Mucosa of stomach (tissue), 1 donor: ENCODE results near the gene ABCD4.

ENCODE experiments used
- H3K27me3 ChIP-seq: one replicate; pipeline ENCODE4 v1.7.0; 2013; ENCODE audit warnings: mild to moderate bottlenecking, low read length; ENCODE audit not compliant: control insufficient read depth, insufficient read depth
- H3K36me3 ChIP-seq: one replicate; pipeline ENCODE4 v1.7.0; 2013; ENCODE audit warnings: low read length; ENCODE audit not compliant: control insufficient read depth, insufficient read depth
- H3K4me1 ChIP-seq: one replicate; pipeline ENCODE4 v1.7.0; 2013; ENCODE audit warnings: mild to moderate bottlenecking, low read length; ENCODE audit not compliant: control insufficient read depth, insufficient read depth
- H3K4me3 ChIP-seq: one replicate; pipeline ENCODE4 v1.7.0; 2013; ENCODE audit warnings: low read length
- H3K9ac ChIP-seq: one replicate; pipeline ENCODE4 v1.7.0; 2013; ENCODE audit warnings: mild to moderate bottlenecking, low read length, moderate library complexity
- H3K9me3 ChIP-seq: one replicate; pipeline ENCODE4 v1.7.0; 2013; ENCODE audit warnings: mild to moderate bottlenecking, low read length, moderate library complexity; ENCODE audit not compliant: control insufficient read depth
- donor health status: Pancreatic carcinoma.

The ABCD4 gene

GRCh38 chr14:74267588-74267987, 35.1 kb downstream of the ABCD4 start:
- H3K9ac ChIP-seq: no peak overlapping the region
- H3K4me1 ChIP-seq: no peaks in the 10 kb centered on the region
- no peaks in the 10 kb centered on the region for H3K36me3 ChIP-seq
- no peak overlapping the region for H3K4me3 ChIP-seq
- no peaks in the 10 kb centered on the region for H3K27me3 ChIP-seq
- no peaks in the 10 kb centered on the region for H3K9me3 ChIP-seq

DNA sequence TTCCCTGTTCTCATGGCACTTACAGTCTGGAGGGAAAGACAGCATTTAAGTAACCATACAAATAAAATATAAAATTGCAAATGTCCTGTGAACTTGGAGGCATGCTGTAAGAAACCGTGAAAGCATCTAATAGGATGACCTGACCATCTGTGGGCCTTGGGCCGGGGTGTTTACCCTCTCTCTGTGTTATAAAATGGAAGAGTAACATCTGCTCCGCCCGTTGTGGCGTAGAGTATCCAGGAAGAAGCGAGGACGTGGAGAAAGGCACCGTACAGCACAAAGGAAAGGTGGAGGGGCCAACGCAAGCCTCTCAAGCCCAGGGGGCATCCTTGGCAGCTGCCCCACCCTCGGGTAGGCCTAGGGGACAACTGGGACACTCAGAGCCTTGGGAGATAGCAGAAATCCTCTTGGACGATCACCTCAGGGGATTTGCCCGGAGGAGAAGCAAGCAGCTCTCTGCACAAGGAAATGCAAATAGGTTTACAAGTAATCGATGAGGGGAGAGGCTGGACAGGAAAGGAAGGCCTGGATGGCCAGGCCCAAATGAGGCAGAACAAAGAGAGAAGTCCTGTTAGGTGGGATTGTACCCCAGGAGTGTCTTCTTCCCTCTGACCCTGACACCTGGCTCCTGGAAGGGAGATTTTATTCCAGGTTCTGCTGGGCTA, 37.3 kb downstream of the ABCD4 start:
- H3K4me1 ChIP-seq: no peaks in the 10 kb centered on the region
- no peak overlapping the region for H3K4me3 ChIP-seq
- no peaks in the 10 kb centered on the region for H3K36me3 ChIP-seq
- no peak overlapping the region for H3K9ac ChIP-seq
- no peaks in the 10 kb centered on the region for H3K9me3 ChIP-seq
- no peaks in the 10 kb centered on the region for H3K27me3 ChIP-seq

DNA sequence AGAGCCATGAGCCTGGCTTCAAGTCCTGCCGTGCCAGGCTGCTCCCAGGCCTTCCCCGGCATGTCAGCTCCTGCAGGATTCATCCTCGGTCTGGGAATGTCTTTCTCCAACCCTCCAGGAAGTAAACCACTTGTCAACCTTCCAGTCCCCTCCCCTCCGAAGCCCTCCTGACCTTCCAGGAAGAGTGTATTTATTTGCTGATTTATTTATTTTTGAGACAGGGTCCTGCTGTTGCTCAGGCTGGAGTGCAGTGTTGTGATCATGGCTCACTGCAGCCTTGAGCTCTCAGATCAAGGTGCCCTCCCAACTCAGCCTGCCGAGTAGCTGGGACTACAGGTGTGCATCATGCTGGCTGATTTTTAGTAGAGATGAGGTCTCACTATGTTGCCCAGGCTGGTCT, 38.8 kb downstream of the ABCD4 start:
- Histone ChIP-seq H3K4me3 (no peak overlapping the region), H3K9me3 (no peaks in the 10 kb centered on the region)

DNA sequence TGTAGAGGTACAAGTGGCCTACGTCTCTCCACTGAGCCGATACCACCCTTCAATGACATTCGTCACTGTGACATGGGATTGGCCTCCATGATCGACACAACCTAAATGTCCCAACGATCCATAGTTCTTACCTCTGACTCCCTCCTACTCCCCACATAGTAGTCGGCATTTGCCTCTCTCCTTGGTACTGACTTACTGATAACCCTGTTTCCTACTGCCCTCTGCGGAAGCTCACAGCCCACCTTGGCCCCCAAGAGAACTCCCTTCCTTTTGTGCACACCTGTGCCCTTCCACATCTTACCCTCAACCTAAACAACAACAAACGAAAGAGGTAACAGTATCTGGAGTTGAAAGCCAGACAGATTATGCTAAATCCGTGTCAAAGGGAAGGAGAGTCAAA, 39.6 kb downstream of the ABCD4 start:
- H3K4me3 ChIP-seq: no peak overlapping the region

More for the DNA sequence above, 38.8 kb downstream of the ABCD4 start:
- Histone ChIP-seq H3K9ac (no peak overlapping the region), H3K27me3 (peaks cover 6% of the 10 kb centered on the region), H3K4me1 (no peaks in the 10 kb centered on the region), H3K36me3 (no peaks in the 10 kb centered on the region)

GRCh38 chr14:74262076-74262475, 40.7 kb downstream of the ABCD4 start:
- no peaks in the 10 kb centered on the region for H3K9me3 ChIP-seq
- peaks cover 22% of the 10 kb centered on the region for H3K27me3 ChIP-seq
- peaks cover 3% of the 10 kb centered on the region for H3K4me1 ChIP-seq
- H3K36me3 ChIP-seq: no peaks in the 10 kb centered on the region
- H3K4me3 ChIP-seq: no peak overlapping the region
- no peak overlapping the region for H3K9ac ChIP-seq

More for the DNA sequence above, 39.6 kb downstream of the ABCD4 start:
- H3K9me3 ChIP-seq: no peaks in the 10 kb centered on the region
- peaks cover 13% of the 10 kb centered on the region for H3K27me3 ChIP-seq
- H3K9ac ChIP-seq: no peak overlapping the region
- no peaks in the 10 kb centered on the region for H3K4me1 ChIP-seq
- H3K36me3 ChIP-seq: no peaks in the 10 kb centered on the region

DNA sequence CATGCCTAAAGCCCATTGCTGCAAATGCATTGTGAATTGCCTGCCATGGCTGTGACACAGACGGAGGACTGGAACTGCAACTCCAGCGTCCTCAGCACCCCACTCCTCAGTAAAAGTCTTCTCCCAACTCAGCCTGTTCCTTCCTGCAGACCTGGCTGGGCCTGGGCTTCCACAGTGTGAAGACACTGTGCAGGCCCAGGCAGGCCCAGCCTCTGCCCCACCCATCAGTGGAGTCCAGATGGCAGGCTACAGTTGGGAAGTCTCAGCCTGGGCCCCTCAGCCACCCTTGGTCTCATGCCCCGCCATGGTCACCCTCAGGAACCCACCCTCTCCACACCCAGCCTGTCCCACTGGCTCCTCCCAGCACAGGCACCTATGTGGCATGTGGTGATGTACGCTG, 41.4 kb downstream of the ABCD4 start:
- Histone ChIP-seq H3K27me3 (peaks cover 25% of the 10 kb centered on the region), H3K4me3 (no peak overlapping the region), H3K9ac (no peak overlapping the region), H3K36me3 (no peaks in the 10 kb centered on the region), H3K4me1 (peaks cover 5% of the 10 kb centered on the region), H3K9me3 (no peaks in the 10 kb centered on the region)

DNA sequence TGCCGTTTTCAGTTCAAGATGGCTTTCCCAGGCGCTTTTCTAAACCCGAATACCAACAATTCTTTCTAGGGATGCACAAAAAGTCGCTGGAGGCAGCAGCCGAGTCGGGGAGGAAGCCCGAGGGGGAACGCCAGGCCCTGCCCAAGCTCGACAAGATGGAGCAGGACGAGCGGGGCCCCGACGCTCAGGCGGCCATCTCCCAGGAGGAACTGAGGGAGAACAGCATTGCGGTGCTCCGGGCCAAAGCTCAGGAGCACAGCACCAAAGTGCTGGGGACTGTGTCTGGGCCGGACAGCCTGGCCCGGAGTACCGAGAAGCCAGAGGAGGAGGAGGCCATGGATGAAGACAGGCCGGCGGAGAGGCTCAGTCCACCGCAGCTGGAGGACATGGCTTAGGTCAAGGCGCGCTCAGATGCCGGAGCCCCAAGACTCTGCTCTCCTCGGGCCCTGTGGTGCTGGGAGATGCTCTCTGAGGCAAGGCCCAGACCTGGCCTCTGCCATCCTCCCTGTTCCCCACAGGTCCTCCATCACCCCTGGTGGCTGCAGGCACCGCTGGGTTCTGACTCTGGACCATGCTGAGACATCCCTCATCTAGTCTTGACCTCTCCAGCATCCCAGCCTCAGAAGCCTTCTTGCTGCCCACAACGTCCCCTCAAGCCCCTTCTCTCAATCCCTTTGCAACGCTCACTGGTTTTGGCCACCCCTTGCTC, 42.1 kb downstream of the ABCD4 start:
- Histone ChIP-seq H3K4me1 (peaks cover 5% of the 10 kb centered on the region), H3K4me3 (no peak overlapping the region), H3K9me3 (no peaks in the 10 kb centered on the region), H3K36me3 (no peaks in the 10 kb centered on the region), H3K9ac (no peak overlapping the region), H3K27me3 (peaks cover 25% of the 10 kb centered on the region)

DNA sequence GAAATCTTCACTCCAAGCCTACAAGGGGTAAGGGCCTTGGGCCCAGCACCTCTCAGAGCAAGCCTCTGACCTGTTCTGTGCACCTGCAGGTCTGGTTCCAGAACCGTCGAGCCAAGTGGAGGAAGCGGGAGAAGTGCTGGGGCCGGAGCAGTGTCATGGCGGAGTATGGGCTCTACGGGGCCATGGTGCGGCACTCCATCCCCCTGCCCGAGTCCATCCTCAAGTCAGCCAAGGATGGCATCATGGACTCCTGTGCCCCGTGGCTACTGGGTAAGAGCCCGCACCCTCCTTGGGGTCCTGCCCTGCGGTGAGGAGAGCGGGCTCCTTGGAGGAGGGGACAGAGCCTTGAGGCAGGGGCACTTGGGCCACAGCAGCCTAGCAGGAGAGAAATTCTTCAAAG, 43.2 kb downstream of the ABCD4 start:
- Histone ChIP-seq H3K36me3 (no peaks in the 10 kb centered on the region), H3K4me3 (no peak overlapping the region), H3K27me3 (peaks cover 25% of the 10 kb centered on the region), H3K9me3 (no peaks in the 10 kb centered on the region), H3K4me1 (peaks cover 5% of the 10 kb centered on the region), H3K9ac (no peak overlapping the region)

GRCh38 chr14:74258764-74259035, 44.0 kb downstream of the ABCD4 start:
- Histone ChIP-seq H3K9ac (no peak overlapping the region), H3K4me3 (no peak overlapping the region), H3K27me3 (peaks cover 25% of the 10 kb centered on the region), H3K4me1 (peaks cover 5% of the 10 kb centered on the region), H3K9me3 (no peaks in the 10 kb centered on the region), H3K36me3 (no peaks in the 10 kb centered on the region)

DNA sequence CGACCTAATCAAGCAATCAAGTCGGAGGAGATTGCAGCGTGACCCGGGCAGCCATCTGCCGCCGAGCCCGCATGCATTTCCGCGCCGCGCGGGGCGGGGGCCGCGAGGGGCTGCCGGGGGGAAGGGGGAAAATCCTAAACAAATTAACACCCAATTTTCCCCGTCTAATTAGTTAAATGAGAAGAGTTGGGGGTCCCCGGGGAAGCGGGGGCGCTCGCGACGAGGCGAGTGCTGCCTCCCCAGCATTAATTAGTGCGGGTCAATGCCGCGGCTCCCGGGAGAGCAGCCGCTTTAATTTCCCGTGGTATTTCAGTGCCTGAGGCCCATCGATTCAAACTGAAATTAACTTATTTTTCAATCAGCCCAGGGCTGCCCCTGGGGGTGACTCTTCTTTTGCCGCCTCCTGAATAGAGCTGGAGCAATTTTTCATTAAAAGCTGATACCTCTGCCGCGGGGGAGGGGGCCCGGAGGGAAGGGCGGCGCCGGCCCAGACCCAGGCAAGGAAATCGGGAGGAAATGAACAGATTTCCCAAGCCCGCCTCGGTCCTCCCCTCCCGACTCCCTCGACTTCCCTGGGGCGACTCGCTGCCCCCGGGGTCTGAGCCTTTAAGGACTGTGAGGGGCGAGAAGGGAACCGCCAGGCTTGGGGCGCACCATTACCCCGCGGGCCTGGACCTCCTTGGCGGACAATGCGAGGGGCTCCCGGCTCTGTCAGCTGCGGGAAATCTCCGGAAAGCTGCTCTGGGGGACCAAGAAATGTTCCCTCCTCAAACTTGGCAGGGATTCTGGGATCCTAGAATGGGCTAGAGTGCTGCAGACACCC, 44.6 kb downstream of the ABCD4 start:
- Histone ChIP-seq H3K9ac (peak overlapping the region; percentile 43), H3K4me1 (peaks cover 5% of the 10 kb centered on the region), H3K36me3 (no peaks in the 10 kb centered on the region), H3K27me3 (peaks cover 25% of the 10 kb centered on the region), H3K4me3 (peak overlapping the region; percentile 25), H3K9me3 (no peaks in the 10 kb centered on the region)

GRCh38 chr14:74257078-74257940, 45.4 kb downstream of the ABCD4 start:
- no peaks in the 10 kb centered on the region for H3K9me3 ChIP-seq
- H3K36me3 ChIP-seq: no peaks in the 10 kb centered on the region
- peak overlapping the region; percentile 36 for H3K4me3 ChIP-seq
- H3K9ac ChIP-seq: peak overlapping the region; percentile 43
- H3K27me3 ChIP-seq: peaks cover 25% of the 10 kb centered on the region
- H3K4me1 ChIP-seq: peaks cover 5% of the 10 kb centered on the region
